Keratinocyte (primary cell): ENCODE measurements around the gene NCL. TPM values are rescaled to one million over a fixed set of nuclear protein-coding genes. Genes with fewer than 3 reads are reported as not detected.

Source experiments
- DNase-seq: peaks from one replicate; pipeline ENCODE4 v3.0.0-alpha.2; 2011; ENCODE audit warnings: low read depth, missing footprints, low spot score
- FAIRE-seq: peaks from 2 replicates; lab custom pipeline; 2011; peaks lifted over from hg19 to GRCh38; lab: Jason Lieb, UNC
- H2AFZ ChIP-seq: 2 replicates; pipeline ENCODE4 v1.6.0; 2012; ENCODE audit warnings: low read length, control low read depth, inconsistent platforms; ENCODE audit not compliant: control insufficient read depth
- H3K27ac ChIP-seq: 2 replicates; pipeline ENCODE4 v1.5.1; 2011; ENCODE audit warnings: low read length; ENCODE audit not compliant: control insufficient read depth, insufficient read depth
- H3K27me3 ChIP-seq: 3 replicates; pipeline ENCODE4 v1.6.0; 2011; ENCODE audit warnings: low read length; ENCODE audit not compliant: control insufficient read depth, insufficient read depth; ENCODE audit errors: extremely low read depth
- H3K36me3 ChIP-seq, 2 experiments: 2 replicates in 1 of 2; 3 replicates in 1 of 2; pipeline ENCODE4 v1.5.1; 2011; ENCODE audit warnings: low read length in 2 of 2, mild to moderate bottlenecking in 1 of 2; ENCODE audit not compliant: control insufficient read depth in 2 of 2, insufficient read depth in 2 of 2; ENCODE audit errors: extremely low read depth in 1 of 2
- H3K4me1 ChIP-seq: 3 replicates; pipeline ENCODE4 v1.5.1; 2011; ENCODE audit warnings: low read length; ENCODE audit not compliant: control insufficient read depth, insufficient read depth; ENCODE audit errors: extremely low read depth
- H3K4me2 ChIP-seq: 3 replicates; pipeline ENCODE4 v1.6.0; 2011; ENCODE audit warnings: low read depth, low read length; ENCODE audit not compliant: control insufficient read depth, insufficient read depth; ENCODE audit errors: extremely low read depth
- H3K4me3 ChIP-seq, 3 experiments: fragments of 200-600 bp in 1 of 3; sonication (generic) in 1 of 3; 2 replicates in 2 of 3; 3 replicates in 1 of 3; pipeline ENCODE4 v1.5.1; 2011 to 2016; ENCODE audit warnings: low read length in 3 of 3, mild to moderate bottlenecking in 3 of 3, control low read depth in 2 of 3, inconsistent platforms in 1 of 3, low read depth in 1 of 3, mixed read lengths in 1 of 3, mixed run types in 1 of 3, moderate library complexity in 1 of 3; ENCODE audit not compliant: control insufficient read depth in 2 of 3, insufficient read depth in 2 of 3; ENCODE audit errors: extremely low read depth in 1 of 3
- H3K79me2 ChIP-seq: 2 replicates; pipeline ENCODE4 v1.6.0; 2012; ENCODE audit warnings: low read length; ENCODE audit not compliant: control insufficient read depth, insufficient read depth
- H3K9ac ChIP-seq: 3 replicates; pipeline ENCODE4 v1.6.0; 2011; ENCODE audit warnings: low read length; ENCODE audit not compliant: control insufficient read depth, insufficient read depth; ENCODE audit errors: extremely low read depth
- H3K9me1 ChIP-seq: 3 replicates; pipeline ENCODE4 v1.6.0; 2011; ENCODE audit warnings: low read length; ENCODE audit not compliant: control insufficient read depth, insufficient read depth; ENCODE audit errors: extremely low read depth
- H3K9me3 ChIP-seq: 2 replicates; pipeline ENCODE4 v1.5.1; 2012; ENCODE audit warnings: low read depth, low read length; ENCODE audit not compliant: control insufficient read depth
- H4K20me1 ChIP-seq: 3 replicates; pipeline ENCODE4 v1.6.0; 2011; ENCODE audit warnings: low read length; ENCODE audit not compliant: control insufficient read depth, insufficient read depth; ENCODE audit errors: extremely low read depth
- CTCF ChIP-seq, 3 experiments: IDR thresholded peaks in 1 of 3; conservative IDR thresholded peaks in 1 of 3; optimal IDR thresholded peaks in 1 of 3; 2 replicates in 2 of 3; 3 replicates in 1 of 3; pipeline versions ENCODE3 to v1.5.1; 2011; ENCODE audit warnings: low read length in 3 of 3, mild to moderate bottlenecking in 3 of 3, moderate library complexity in 2 of 3, control low read depth in 1 of 3, inconsistent platforms in 1 of 3; ENCODE audit not compliant: insufficient read depth in 2 of 3; ENCODE audit errors: extremely low read depth in 1 of 3
- EZH2 ChIP-seq: IDR thresholded peaks from one replicate; pipeline ENCODE4 v1.6.1; 2012; ENCODE audit warnings: inconsistent platforms, mild to moderate bottlenecking, low read length, moderate library complexity
- dilution Hi-C: fragments of 300-500 bp; cut with MboI; formaldehyde crosslinking; loops from one replicate; pipeline ENCODE4 v1.7.0; 2020; ENCODE audit warnings: low sequenced_read_pairs; ENCODE audit not compliant: extremely low pct_ligation_motif_present
- polyA plus RNA-seq, 5 experiments: library from polyadenylated mRNA; depleted of rRNA in 3 of 5; stranded (reverse) in 3 of 5; stranded (forward) in 1 of 5; unstranded in 1 of 5; fragments of >200 nt; gene quantifications; 1 replicate in 1 of 5; 2 replicates in 3 of 5; 3 replicates in 1 of 5; pipeline versions ENCODE4 v1.2.1 to v1.2.3, GENCODE V29; 2011 to 2012; ENCODE audit warnings: missing spikeins in 2 of 5, low read depth in 1 of 5, low replicate concordance in 1 of 5

NCL gene
- polyA plus RNA-seq, 1 donor (not counting 4 experiments of a cell fraction or from before 2014, with no cell fraction given): 247 TPM

GRCh38 chr2:231425811-231426703 lies 38.2 kb downstream of the NCL start:
- no peak for TF ChIP-seq CTCF (optimal IDR thresholded peaks at IDR 0.05 in 1 of 3, IDR thresholded peaks at IDR 0.05 in 1 of 3, conservative IDR thresholded peaks at IDR 0.05 in 1 of 3; ENCODE audit: extremely low read depth in 1 of 3, insufficient read depth in 2 of 3, low read length in 3 of 3)
- no peak for TF ChIP-seq EZH2
- Histone ChIP-seq H3K27me3 (no peaks in the 10 kb centered on the region), H3K9me3 (no peaks in the 10 kb centered on the region), H3K27ac (no peak overlapping the region), H3K9me1 (no peaks in the 10 kb centered on the region), H4K20me1 (no peaks in the 10 kb centered on the region), H3K4me2 (no peak overlapping the region), H3K4me3 (no peak overlapping the region), H2AFZ (no peak overlapping the region), H3K4me1 (peaks cover 3% of the 10 kb centered on the region), H3K36me3 (no peaks in the 10 kb centered on the region), H3K9ac (no peak overlapping the region), H3K79me2 (no peaks in the 10 kb centered on the region)
- no peak for DNase-seq
- dilution Hi-C loops: no loop called here
- no peak for FAIRE-seq

GRCh38 chr2:231425291-231425810 lies 38.9 kb downstream of the NCL start:
- Histone ChIP-seq H3K79me2 (no peaks in the 10 kb centered on the region), H3K4me2 (no peak overlapping the region), H2AFZ (no peak overlapping the region), H3K4me3 (no peak overlapping the region), H3K9me3 (no peaks in the 10 kb centered on the region), H3K36me3 (no peaks in the 10 kb centered on the region), H3K27ac (no peak overlapping the region), H4K20me1 (no peaks in the 10 kb centered on the region), H3K9me1 (no peaks in the 10 kb centered on the region), H3K27me3 (no peaks in the 10 kb centered on the region), H3K9ac (no peak overlapping the region), H3K4me1 (peaks cover 3% of the 10 kb centered on the region)
- TF ChIP-seq EZH2: no peak
- TF ChIP-seq CTCF (optimal IDR thresholded peaks at IDR 0.05 in 1 of 3, IDR thresholded peaks at IDR 0.05 in 1 of 3, conservative IDR thresholded peaks at IDR 0.05 in 1 of 3; ENCODE audit: extremely low read depth in 1 of 3, insufficient read depth in 2 of 3, low read length in 3 of 3): no peak
- dilution Hi-C loops: no loop called here
- DNase-seq (no peak), FAIRE-seq (no peak)
